ENCODE results near the gene RPLP1. TPM values are rescaled to one million over a fixed set of nuclear protein-coding genes. Genes with fewer than 3 reads are reported as not detected.
A peak's percentile ranks its signal among the peaks of the same experiment; 100 is the strongest.

The RPLP1 gene
- total RNA-seq, 2 experiments from 2014 or later = 2,547 to 2,620 TPM

DNA sequence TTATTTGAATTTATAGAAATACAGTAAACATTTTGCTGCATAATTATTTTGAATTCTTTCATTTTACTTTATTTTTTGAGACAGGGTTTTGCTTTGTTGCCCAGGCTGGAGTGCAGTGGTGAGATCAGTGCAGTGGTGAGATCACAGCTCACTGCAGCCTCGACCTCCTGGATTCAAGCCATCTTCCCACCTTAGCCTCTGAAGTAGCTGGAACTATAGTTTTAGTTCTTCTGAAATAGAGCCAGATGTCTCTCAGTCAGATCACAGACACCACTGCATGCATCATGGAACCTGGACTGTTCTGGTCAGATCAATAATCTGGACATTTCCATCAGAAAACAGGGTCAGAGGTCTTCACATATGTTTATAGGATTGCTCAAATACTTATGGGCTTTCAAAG, 7.9 kb downstream of the RPLP1 start:
- no peak overlapping the region for H3K4me3 Mint-ChIP-seq
- peaks cover 28% of the 10 kb centered on the region for H3K4me1 Mint-ChIP-seq (ENCODE audit: low read depth)
- H3K27ac Mint-ChIP-seq = no peak overlapping the region
- DNase-seq = no peak
- ChIA-PET CTCF (no interaction called here), POLR2A (interaction anchor here (1.1 kb wide), 1 partner anchor 8 kb away, joined by 3 read pairs; no protein-coding TSS in a partner anchor)
- H3K36me3 Mint-ChIP-seq = peaks cover 15% of the 10 kb centered on the region
- no peaks in the 10 kb centered on the region for H3K27me3 Mint-ChIP-seq
- intact Hi-C loops (cut with micrococcal nuclease) = loop anchor here (10.0 kb wide), 1 partner anchor 794 kb away; no protein-coding TSS in a partner anchor
- H3K9me3 Mint-ChIP-seq = no peaks in the 10 kb centered on the region

GRCh38 chr15:69462030-69462492, 9.4 kb downstream of the RPLP1 start:
- ChIA-PET CTCF (interaction anchor here (1.0 to 2.2 kb wide), 15 partner anchors 9 to 1074 kb away, joined by 3 to 74 read pairs (median 4); partner anchors contain the start of gene RPLP1), POLR2A (interaction anchor here (0.6 to 5.1 kb wide), 3 partner anchors 9 to 418 kb away, joined by 3 to 105 read pairs (median 4); partner anchors contain the start of gene RPLP1)
- no peak for DNase-seq
- Mint-ChIP-seq H3K27me3 (no peaks in the 10 kb centered on the region), H3K27ac (no peak overlapping the region), H3K4me3 (peak overlapping the region; percentile 85), H3K9me3 (no peaks in the 10 kb centered on the region), H3K4me1 (ENCODE audit: low read depth) (peaks cover 27% of the 10 kb centered on the region), H3K36me3 (peaks cover 2% of the 10 kb centered on the region)
- intact Hi-C loops (cut with micrococcal nuclease) = loop anchor here (1.0 to 10.0 kb wide), 2 partner anchors 10 to 793 kb away; partner anchors contain the start of gene RPLP1

GRCh38 chr15:69462493-69463181, 10.0 kb downstream of the RPLP1 start:
- H3K36me3 Mint-ChIP-seq = peaks cover 2% of the 10 kb centered on the region
- peak overlapping the region; percentile 81 for H3K27ac Mint-ChIP-seq
- intact Hi-C loops (cut with micrococcal nuclease) = loop anchor here (1.0 to 10.0 kb wide), 2 partner anchors 10 to 792 kb away; partner anchors contain the start of gene RPLP1
- ChIA-PET POLR2A (interaction anchor here (0.6 to 5.1 kb wide), 3 partner anchors 10 to 418 kb away, joined by 3 to 105 read pairs (median 4); partner anchors contain the start of gene RPLP1), CTCF (interaction anchor here (0.6 to 2.2 kb wide), 24 partner anchors 10 to 1293 kb away, joined by 3 to 74 read pairs (median 4); partner anchors contain the start of genes KIF23 and RPLP1)
- peak overlapping the region; percentile 85 for H3K4me3 Mint-ChIP-seq
- H3K27me3 Mint-ChIP-seq = no peaks in the 10 kb centered on the region
- no peaks in the 10 kb centered on the region for H3K9me3 Mint-ChIP-seq
- DNase-seq = peak; percentile 94
- peaks cover 30% of the 10 kb centered on the region for H3K4me1 Mint-ChIP-seq (ENCODE audit: low read depth)

- Mint-ChIP-seq H3K4me1 (ENCODE audit: low read depth) (peaks cover 36% of the 10 kb centered on the region), H3K36me3 (peaks cover 2% of the 10 kb centered on the region), H3K9me3 (no peaks in the 10 kb centered on the region), H3K27ac (peak overlapping the region; percentile 81), H3K4me3 (peak overlapping the region; percentile 85), H3K27me3 (no peaks in the 10 kb centered on the region)
- CTCF ChIA-PET = interaction anchor here (0.6 to 2.2 kb wide), 26 partner anchors 9 to 1293 kb away, joined by 3 to 74 read pairs (median 4); partner anchors contain the start of genes KIF23 and RPLP1
- POLR2A ChIA-PET = interaction anchor here (1.4 to 5.1 kb wide), 2 partner anchors 10 to 48 kb away, joined by 4 to 105 read pairs; partner anchors contain the start of gene RPLP1
- DNase-seq = no peak
- intact Hi-C loops (cut with micrococcal nuclease) = loop anchor here (10.0 kb wide), 1 partner anchor 792 kb away; no protein-coding TSS in a partner anchor
These were observed 10.7 kb downstream of the RPLP1 start for GRCh38 chr15:69463182-69463756.

DNA sequence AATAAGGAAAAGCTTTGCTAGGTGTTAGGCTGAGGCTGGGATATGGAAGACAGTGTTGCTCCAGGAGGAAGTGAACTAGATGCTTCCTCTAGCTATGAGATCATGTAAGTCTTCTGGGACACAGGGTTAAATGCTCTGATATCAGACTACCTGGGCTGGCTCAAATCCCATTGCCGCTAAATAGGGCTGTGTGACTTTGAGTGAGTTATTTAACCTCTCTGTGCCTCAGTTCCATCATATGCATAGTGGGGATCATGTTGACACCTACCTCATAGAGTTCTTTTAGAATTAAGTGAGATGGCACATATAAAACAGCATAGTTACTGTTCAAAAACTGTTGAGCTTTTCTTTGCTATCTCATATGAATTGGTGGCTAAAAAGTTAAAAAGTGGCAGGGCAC, 12.6 kb downstream of the RPLP1 start:
- Mint-ChIP-seq H3K27ac (no peak overlapping the region), H3K27me3 (no peaks in the 10 kb centered on the region), H3K4me3 (no peak overlapping the region), H3K9me3 (no peaks in the 10 kb centered on the region), H3K4me1 (ENCODE audit: low read depth) (peaks cover 53% of the 10 kb centered on the region), H3K36me3 (no peaks in the 10 kb centered on the region)
- intact Hi-C loops (cut with micrococcal nuclease) = loop anchor here (5.0 to 10.0 kb wide), 4 partner anchors 358 to 1347 kb away; no protein-coding TSS in a partner anchor
- no peak for DNase-seq
- POLR2A ChIA-PET = interaction anchor here (5.1 kb wide), 1 partner anchor 12 kb away, joined by 105 read pairs; the partner anchor contains the start of gene RPLP1
- CTCF ChIA-PET = interaction anchor here (0.6 to 4.0 kb wide), 8 partner anchors 9 to 597 kb away, joined by 3 to 14 read pairs (median 3); partner anchors contain the start of gene RPLP1

- no peaks in the 10 kb centered on the region for H3K27me3 Mint-ChIP-seq
- no peaks in the 10 kb centered on the region for H3K9me3 Mint-ChIP-seq
- H3K27ac Mint-ChIP-seq = no peak overlapping the region
- POLR2A ChIA-PET = interaction anchor here (2.3 to 3.8 kb wide), 2 partner anchors 10 to 14 kb away, joined by 18 to 49 read pairs; partner anchors contain the start of gene RPLP1
- CTCF ChIA-PET = interaction anchor here (1.0 to 4.0 kb wide), 8 partner anchors 9 to 631 kb away, joined by 3 to 19 read pairs (median 8); partner anchors contain the start of genes RPLP1 and TLE3
- DNase-seq = no peak
- H3K4me1 Mint-ChIP-seq (ENCODE audit: low read depth) = peaks cover 51% of the 10 kb centered on the region
- intact Hi-C loops (cut with micrococcal nuclease) = loop anchor here (5.0 to 10.0 kb wide), 4 partner anchors 359 to 1346 kb away; no protein-coding TSS in a partner anchor
- no peaks in the 10 kb centered on the region for H3K36me3 Mint-ChIP-seq
- H3K4me3 Mint-ChIP-seq = no peak overlapping the region
These were observed 14.1 kb downstream of the RPLP1 start for GRCh38 chr15:69466733-69467132.

DNA sequence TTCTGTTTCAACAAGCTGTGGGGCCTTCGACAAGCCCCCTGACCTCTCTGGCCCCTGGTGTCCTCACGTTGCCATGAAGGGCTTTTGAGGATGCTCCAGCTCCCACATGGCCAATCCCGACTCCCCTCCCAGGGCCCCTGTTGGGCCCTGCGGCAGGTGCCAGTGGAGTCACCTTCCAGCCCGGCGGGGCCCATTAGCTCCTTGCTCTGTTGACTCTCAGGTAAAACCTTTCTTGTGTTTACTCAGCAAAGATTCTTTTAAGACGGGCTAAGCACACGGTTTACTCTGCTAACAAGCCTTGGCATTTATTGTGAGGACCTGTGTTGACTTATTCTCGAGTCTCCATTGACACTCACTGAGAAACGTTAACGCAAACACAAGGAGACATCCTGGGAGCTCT, 15.0 kb downstream of the RPLP1 start:
- ChIA-PET CTCF (interaction anchor here (0.6 to 4.0 kb wide), 10 partner anchors 10 to 434 kb away, joined by 3 to 30 read pairs (median 6); partner anchors contain the start of gene RPLP1), POLR2A (interaction anchor here (0.5 to 3.8 kb wide), 8 partner anchors 11 to 1061 kb away, joined by 3 to 49 read pairs (median 4); partner anchors contain the start of gene RPLP1)
- intact Hi-C loops (cut with micrococcal nuclease) = loop anchor here (1.0 to 10.0 kb wide), 11 partner anchors 15 to 1345 kb away; partner anchors contain the start of genes KIF23 and RPLP1
- no peaks in the 10 kb centered on the region for H3K27me3 Mint-ChIP-seq
- no peak overlapping the region for H3K4me3 Mint-ChIP-seq
- no peak for DNase-seq
- H3K27ac Mint-ChIP-seq = peak overlapping the region; percentile 83
- H3K9me3 Mint-ChIP-seq = no peaks in the 10 kb centered on the region
- H3K36me3 Mint-ChIP-seq = no peaks in the 10 kb centered on the region
- peaks cover 45% of the 10 kb centered on the region for H3K4me1 Mint-ChIP-seq (ENCODE audit: low read depth)

GRCh38 chr15:69468241-69469121, 15.9 kb downstream of the RPLP1 start:
- POLR2A ChIA-PET = interaction anchor here (0.5 to 3.8 kb wide), 13 partner anchors 8 to 1060 kb away, joined by 3 to 49 read pairs (median 4); partner anchors contain the start of genes RPLP1 and TLE3
- H3K4me1 Mint-ChIP-seq (ENCODE audit: low read depth) = peaks cover 38% of the 10 kb centered on the region
- peak overlapping the region; percentile 83 for H3K27ac Mint-ChIP-seq
- DNase-seq = peak; percentile 92
- CTCF ChIA-PET = interaction anchor here (0.6 to 4.0 kb wide), 9 partner anchors 10 to 435 kb away, joined by 3 to 30 read pairs (median 4); partner anchors contain the start of gene RPLP1
- H3K4me3 Mint-ChIP-seq = peak overlapping the region; percentile 30
- H3K9me3 Mint-ChIP-seq = no peaks in the 10 kb centered on the region
- no peaks in the 10 kb centered on the region for H3K36me3 Mint-ChIP-seq
- intact Hi-C loops (cut with micrococcal nuclease) = loop anchor here (1.0 to 10.0 kb wide), 11 partner anchors 16 to 1344 kb away; partner anchors contain the start of genes KIF23 and RPLP1
- H3K27me3 Mint-ChIP-seq = no peaks in the 10 kb centered on the region

- ChIA-PET POLR2A (interaction anchor here (0.6 to 3.8 kb wide), 6 partner anchors 10 to 630 kb away, joined by 3 to 49 read pairs (median 4); partner anchors contain the start of genes RPLP1 and TLE3), CTCF (interaction anchor here (1.3 to 3.2 kb wide), 2 partner anchors 8 to 1090 kb away, joined by 4 to 30 read pairs; no protein-coding TSS in a partner anchor)
- no peaks in the 10 kb centered on the region for H3K9me3 Mint-ChIP-seq
- no peak for DNase-seq
- H3K36me3 Mint-ChIP-seq = no peaks in the 10 kb centered on the region
- peak overlapping the region; percentile 83 for H3K27ac Mint-ChIP-seq
- no peak overlapping the region for H3K4me3 Mint-ChIP-seq
- intact Hi-C loops (cut with micrococcal nuclease) = loop anchor here (2.0 to 10.0 kb wide), 7 partner anchors 249 to 1343 kb away; no protein-coding TSS in a partner anchor
- H3K27me3 Mint-ChIP-seq = no peaks in the 10 kb centered on the region
- H3K4me1 Mint-ChIP-seq (ENCODE audit: low read depth) = peaks cover 36% of the 10 kb centered on the region
These were observed 17.0 kb downstream of the RPLP1 start for GRCh38 chr15:69469467-69470201.

GRCh38 chr15:69472046-69472445, 19.4 kb downstream of the RPLP1 start:
- H3K27me3 Mint-ChIP-seq = peaks cover 2% of the 10 kb centered on the region
- POLR2A ChIA-PET = no interaction called here
- peaks cover 29% of the 10 kb centered on the region for H3K4me1 Mint-ChIP-seq (ENCODE audit: low read depth)

More at GRCh38 chr15:69472046-69472445, 19.4 kb downstream of the RPLP1 start:
- no peak for DNase-seq
- Mint-ChIP-seq H3K27ac (no peak overlapping the region), H3K4me3 (no peak overlapping the region), H3K9me3 (no peaks in the 10 kb centered on the region), H3K36me3 (no peaks in the 10 kb centered on the region)
- CTCF ChIA-PET = interaction anchor here (1.1 kb wide), 1 partner anchor 9 kb away, joined by 4 read pairs; no protein-coding TSS in a partner anchor
- intact Hi-C loops (cut with micrococcal nuclease) = loop anchor here (10.0 kb wide), 1 partner anchor 1253 kb away; no protein-coding TSS in a partner anchor
